Endothelial cell of umbilical vein (primary cell): ENCODE results near the gene TBC1D10B. TPM values are rescaled to one million over a fixed set of nuclear protein-coding genes. Genes with fewer than 3 reads are reported as not detected.

Experiments used
- BruUV-seq: library from RNA; stranded (reverse); fragments of 400-500 nt; replicated peaks from 2 replicates; lab custom pipeline; 2021; lab: Mats Ljungman, UMichigan
- CTCF ChIA-PET: fragments of 300-600, 350-600 bp; sonication (Branson Sonifier 250); formaldehyde crosslinking; loops from one replicate; lab custom pipeline; 2021; ENCODE audit warnings: antibody characterized with exemption, inconsistent platforms; lab: Charles Lee
- POLR2A ChIA-PET: fragments of 300-600, 350-600 bp; sonication (Branson Sonifier 250); formaldehyde crosslinking; loops from one replicate; lab custom pipeline; 2021; ENCODE audit warnings: antibody characterized with exemption, inconsistent platforms; lab: Charles Lee
- DNase-seq: peaks from one replicate; pipeline ENCODE4 v3.0.0-alpha.2; 2011; ENCODE audit warnings: low read depth, low spot score
- FAIRE-seq: peaks from 2 replicates; lab custom pipeline; 2011; peaks lifted over from hg19 to GRCh38; lab: Jason Lieb, UNC
- H2AFZ ChIP-seq: 2 replicates; pipeline ENCODE4 v1.6.0; 2012; ENCODE audit warnings: low read depth, low read length, control low read depth, inconsistent platforms
- H3K27ac ChIP-seq: 2 replicates; pipeline ENCODE4 v1.5.1; 2011; ENCODE audit warnings: low read depth, mild to moderate bottlenecking, control low read depth, low read length, moderate library complexity; ENCODE audit not compliant: insufficient read depth
- H3K27me3 ChIP-seq, 2 experiments: 2 replicates each; pipeline versions ENCODE4 v1.6.0 to v1.6.1; 2011; ENCODE audit warnings: low read length in 2 of 2, mixed read lengths in 1 of 2; ENCODE audit not compliant: control insufficient read depth in 2 of 2, insufficient read depth in 2 of 2
- H3K36me3 ChIP-seq, 2 experiments: 2 replicates in 1 of 2; 3 replicates in 1 of 2; pipeline ENCODE4 v1.5.1; 2011; ENCODE audit warnings: low read length in 2 of 2, mild to moderate bottlenecking in 1 of 2, moderate library complexity in 1 of 2; ENCODE audit not compliant: control insufficient read depth in 2 of 2, insufficient read depth in 2 of 2; ENCODE audit errors: extremely low read depth in 1 of 2
- H3K4me1 ChIP-seq: 3 replicates; pipeline ENCODE4 v1.5.1; 2011; ENCODE audit warnings: mild to moderate bottlenecking, low read length; ENCODE audit not compliant: control insufficient read depth, insufficient read depth; ENCODE audit errors: extremely low read depth
- H3K4me2 ChIP-seq: 2 replicates; pipeline ENCODE4 v1.6.1; 2011; ENCODE audit warnings: low read length, control low read depth, mixed read lengths; ENCODE audit not compliant: insufficient read depth
- H3K4me3 ChIP-seq, 3 experiments: fragments of 200-600 bp in 1 of 3; sonication (generic), shearing (Covaris generic) in 1 of 3; replicated peaks in 1 of 3; 2 replicates each; pipeline ENCODE4 v1.5.1; 2011 to 2016; ENCODE audit warnings: control low read depth in 3 of 3, low read length in 3 of 3, mild to moderate bottlenecking in 2 of 3, inconsistent platforms in 1 of 3, low read depth in 1 of 3, moderate library complexity in 1 of 3; ENCODE audit not compliant: insufficient read depth in 1 of 3
- H3K79me2 ChIP-seq: 2 replicates; pipeline ENCODE4 v1.6.0; 2012; ENCODE audit warnings: low read length, inconsistent platforms; ENCODE audit not compliant: control insufficient read depth, insufficient read depth
- H3K9ac ChIP-seq: replicated peaks from 2 replicates; pipeline ENCODE3; 2011; ENCODE audit warnings: low read length, control low read depth; ENCODE audit not compliant: insufficient read depth; ENCODE audit errors: extremely low read depth
- H3K9me1 ChIP-seq: replicated peaks from 3 replicates; pipeline ENCODE4 v1.6.0; 2011; ENCODE audit warnings: mild to moderate bottlenecking, low read length; ENCODE audit not compliant: control insufficient read depth, insufficient read depth; ENCODE audit errors: extremely low read depth
- H3K9me3 ChIP-seq: replicated peaks from 2 replicates; pipeline ENCODE4 v1.5.1; 2012; ENCODE audit warnings: low read length, inconsistent platforms; ENCODE audit not compliant: control insufficient read depth, insufficient read depth
- H4K20me1 ChIP-seq: replicated peaks from 2 replicates; pipeline ENCODE3; 2011; ENCODE audit warnings: mild to moderate bottlenecking, low read length; ENCODE audit not compliant: control insufficient read depth, insufficient read depth; ENCODE audit errors: extremely low read depth
- EZH2 ChIP-seq: IDR thresholded peaks from 2 replicates; pipeline ENCODE4 v1.6.1; 2012; ENCODE audit warnings: borderline replicate concordance, low read depth, mild to moderate bottlenecking, moderate library complexity, low read length, inconsistent platforms; ENCODE audit not compliant: severe bottlenecking
- FOS ChIP-seq: IDR thresholded peaks from 2 replicates; pipeline ENCODE4 v1.6.1; 2011; ENCODE audit warnings: mild to moderate bottlenecking, low read length, moderate library complexity, borderline replicate concordance; ENCODE audit not compliant: insufficient read depth
- GATA2 ChIP-seq: IDR thresholded peaks from 2 replicates; pipeline ENCODE4 v1.7.0; 2011; ENCODE audit warnings: low read depth, mild to moderate bottlenecking, moderate library complexity, mixed read lengths, low read length; ENCODE audit not compliant: insufficient read length, insufficient read depth
- JUN ChIP-seq: IDR thresholded peaks from 2 replicates; pipeline ENCODE4 v1.6.1; 2011; ENCODE audit warnings: borderline replicate concordance, low read depth; ENCODE audit not compliant: insufficient read length, insufficient read depth
- MYC ChIP-seq: IDR thresholded peaks from one replicate; pipeline ENCODE4 v1.6.1; 2011; ENCODE audit warnings: mild to moderate bottlenecking, low read depth, low read length
- POLR2A ChIP-seq: IDR thresholded peaks from 2 replicates; pipeline ENCODE4 v1.6.1; 2012; ENCODE audit warnings: low read depth, mild to moderate bottlenecking, control low read depth, low read length
- POLR2AphosphoS5 ChIP-seq: IDR thresholded peaks from 2 replicates; pipeline ENCODE4 v1.6.1; 2012; ENCODE audit warnings: low read depth, mild to moderate bottlenecking, control low read depth, low read length, moderate library complexity; ENCODE audit not compliant: insufficient read depth
- dilution Hi-C: fragments of 300-500 bp; cut with MboI; formaldehyde crosslinking; loops from one replicate; pipeline ENCODE4 v1.15.0; 2019; ENCODE audit warnings: low sequenced_read_pairs; ENCODE audit not compliant: extremely low pct_ligation_motif_present
- intact Hi-C: fragments of 100-400 bp; cut with micrococcal nuclease; formaldehyde crosslinking; loops from one replicate; pipeline ENCODE4 v1.10.0; 2022
- polyA plus RNA-seq, 4 experiments: library from polyadenylated mRNA; depleted of rRNA in 3 of 4; stranded (reverse) in 3 of 4; unstranded in 1 of 4; fragments of >200 nt; gene quantifications; 2 replicates each; pipeline versions ENCODE4 v1.2.1 to v1.2.3, GENCODE V29; 2011 to 2012; ENCODE audit warnings: missing spikeins in 1 of 4
- total RNA-seq: library from RNA; stranded (reverse); gene quantifications from 2 replicates; pipeline ENCODE4 v1.2.3, GENCODE V29; 2021
- TF ChIP-seq, protein P1 (sequence below), 2 donors: IDR thresholded peaks; 1 replicate in 1 of 2; 2 replicates in 1 of 2; pipeline ENCODE4 v1.5.1; 2011; ENCODE audit warnings: low read length in 2 of 2, mild to moderate bottlenecking in 2 of 2, moderate library complexity in 2 of 2, control low read depth in 1 of 2, inconsistent platforms in 1 of 2, low read depth in 1 of 2; ENCODE audit not compliant: insufficient read depth in 1 of 2; ENCODE audit errors: extremely low read depth in 1 of 2
- TF ChIP-seq, protein P2 (sequence below): IDR thresholded peaks from 2 replicates; pipeline ENCODE4 v1.6.1; 2011; ENCODE audit not compliant: insufficient read depth, insufficient read length

The TBC1D10B gene
- total and polyA plus RNA-seq, 2 donors (not counting 3 experiments of a cell fraction or from before 2014, with no cell fraction given) = 37.0 to 63.0 TPM

DNA sequence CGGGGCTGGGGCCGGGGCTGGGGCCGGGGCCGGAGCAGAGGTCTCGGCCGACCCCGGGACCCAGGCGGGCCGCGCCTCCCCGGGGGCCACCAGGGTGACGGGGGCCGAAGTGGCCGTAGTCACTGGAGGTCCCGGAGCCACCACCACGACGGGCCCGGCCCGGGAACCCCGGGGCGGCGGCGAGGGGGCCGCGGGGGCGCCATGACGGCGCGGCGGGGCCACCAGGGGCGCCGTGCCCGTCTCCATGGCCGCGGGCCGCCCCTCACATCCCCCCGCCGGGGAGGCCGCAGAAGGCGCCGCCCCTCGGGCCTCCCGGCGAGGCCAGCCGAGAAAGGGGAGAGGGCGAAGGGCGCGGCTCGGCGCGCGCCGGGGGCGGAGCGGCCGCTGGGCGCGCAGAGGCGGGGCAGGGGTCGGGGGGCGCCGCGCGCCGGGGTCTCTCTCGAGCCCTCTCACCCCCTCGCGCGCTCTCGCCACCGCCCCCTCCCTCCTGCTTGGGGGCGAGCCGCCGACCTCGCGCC is 297 bp downstream of the TBC1D10B start:
- H3K4me3 ChIP-seq = peak overlapping the region; percentile 49 to 83 (median 70)
- H2AFZ ChIP-seq = no peak overlapping the region
- peak overlapping the region; percentile 53 for H3K9ac ChIP-seq
- no peaks in the 10 kb centered on the region for H3K9me3 ChIP-seq
- TF ChIP-seq POLR2AphosphoS5 = peak; percentile 68
- no peak for TF ChIP-seq FOS
- no peak for TF ChIP-seq JUN
- no peak for TF ChIP-seq EZH2
- TF ChIP-seq, protein P1, sequence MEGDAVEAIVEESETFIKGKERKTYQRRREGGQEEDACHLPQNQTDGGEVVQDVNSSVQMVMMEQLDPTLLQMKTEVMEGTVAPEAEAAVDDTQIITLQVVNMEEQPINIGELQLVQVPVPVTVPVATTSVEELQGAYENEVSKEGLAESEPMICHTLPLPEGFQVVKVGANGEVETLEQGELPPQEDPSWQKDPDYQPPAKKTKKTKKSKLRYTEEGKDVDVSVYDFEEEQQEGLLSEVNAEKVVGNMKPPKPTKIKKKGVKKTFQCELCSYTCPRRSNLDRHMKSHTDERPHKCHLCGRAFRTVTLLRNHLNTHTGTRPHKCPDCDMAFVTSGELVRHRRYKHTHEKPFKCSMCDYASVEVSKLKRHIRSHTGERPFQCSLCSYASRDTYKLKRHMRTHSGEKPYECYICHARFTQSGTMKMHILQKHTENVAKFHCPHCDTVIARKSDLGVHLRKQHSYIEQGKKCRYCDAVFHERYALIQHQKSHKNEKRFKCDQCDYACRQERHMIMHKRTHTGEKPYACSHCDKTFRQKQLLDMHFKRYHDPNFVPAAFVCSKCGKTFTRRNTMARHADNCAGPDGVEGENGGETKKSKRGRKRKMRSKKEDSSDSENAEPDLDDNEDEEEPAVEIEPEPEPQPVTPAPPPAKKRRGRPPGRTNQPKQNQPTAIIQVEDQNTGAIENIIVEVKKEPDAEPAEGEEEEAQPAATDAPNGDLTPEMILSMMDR (IDR thresholded peaks at IDR 0.05; ENCODE audit: extremely low read depth in 1 of 2, insufficient read depth in 1 of 2, low read depth in 1 of 2, low read length in 2 of 2) = peak in 1 of 2 donors; percentile 12
- peak; percentile 40 for TF ChIP-seq POLR2A
- TF ChIP-seq MYC = no peak
- TF ChIP-seq GATA2 = no peak
- TF ChIP-seq, protein P2, sequence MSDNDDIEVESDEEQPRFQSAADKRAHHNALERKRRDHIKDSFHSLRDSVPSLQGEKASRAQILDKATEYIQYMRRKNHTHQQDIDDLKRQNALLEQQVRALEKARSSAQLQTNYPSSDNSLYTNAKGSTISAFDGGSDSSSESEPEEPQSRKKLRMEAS = no peak
- dilution Hi-C loops = no loop called here
- peaks cover 48% of the 10 kb centered on the region for H3K79me2 ChIP-seq
- H3K4me2 ChIP-seq = no peak overlapping the region
- no peaks in the 10 kb centered on the region for H3K9me1 ChIP-seq
- ChIA-PET POLR2A (interaction anchor here (0.9 to 1.5 kb wide), 3 partner anchors 16 to 39 kb away, joined by 3 to 7 read pairs (median 6); partner anchors contain the start of gene ZNF48), CTCF (interaction anchor here (1.0 to 3.1 kb wide), 6 partner anchors 25 to 246 kb away, joined by 3 to 12 read pairs (median 8); partner anchors contain the start of genes DCTPP1, ZNF48 and ZNF688)
- FAIRE-seq (no peak), DNase-seq (no peak)
- H3K4me1 ChIP-seq = peaks cover 24% of the 10 kb centered on the region
- H3K36me3 ChIP-seq = peaks cover 4% of the 10 kb centered on the region in 2 experiments
- intact Hi-C loops = loop anchor here (1.0 to 2.0 kb wide), 6 partner anchors 8 to 289 kb away; partner anchors contain the start of genes FBRS and PRR14
- no TSS peak for BruUV-seq
- H4K20me1 ChIP-seq = no peaks in the 10 kb centered on the region
- H3K27me3 ChIP-seq = no peaks in the 10 kb centered on the region
- peak overlapping the region; percentile 37 for H3K27ac ChIP-seq
